Activated naive CD4-positive, alpha-beta T cell treated with anti-CD3 and anti-CD28 coated beads, Interleukin-2, amount 50 U/mL, for 24 hours (primary cell): ENCODE data around the gene CCDC127.

ENCODE experiments used
- H3K27ac Mint-ChIP-seq: one replicate; pipeline ENCODE4 v1.8.0; 2021; ENCODE audit warnings: mild to moderate bottlenecking, mixed read lengths
- H3K27me3 Mint-ChIP-seq: one replicate; pipeline ENCODE4 v1.8.0; 2021; ENCODE audit warnings: mixed read lengths
- H3K36me3 Mint-ChIP-seq: one replicate; pipeline ENCODE4 v1.8.0; 2021; ENCODE audit warnings: mixed read lengths
- H3K4me1 Mint-ChIP-seq: one replicate; pipeline ENCODE4 v1.8.0; 2021; ENCODE audit warnings: mixed read lengths
- H3K4me3 Mint-ChIP-seq: one replicate; pipeline ENCODE4 v1.8.0; 2021; ENCODE audit warnings: mild to moderate bottlenecking, mixed read lengths
- H3K9me3 Mint-ChIP-seq: one replicate; pipeline ENCODE4 v1.8.0; 2021; ENCODE audit warnings: mixed read lengths

Gene CCDC127

GRCh38 chr5:156411-157072 is 61.4 kb downstream of the CCDC127 start:
- H3K4me1 Mint-ChIP-seq, result no peaks in the 10 kb centered on the region
- no peaks in the 10 kb centered on the region for H3K36me3 Mint-ChIP-seq

GRCh38 chr5:155651-156410 is 62.1 kb downstream of the CCDC127 start:
- Mint-ChIP-seq H3K36me3 (no peaks in the 10 kb centered on the region), H3K27ac (no peak overlapping the region), H3K9me3 (no peaks in the 10 kb centered on the region), H3K4me3 (no peak overlapping the region), H3K4me1 (no peaks in the 10 kb centered on the region), H3K27me3 (peaks cover 5% of the 10 kb centered on the region)

More at GRCh38 chr5:156411-157072, 61.4 kb downstream of the CCDC127 start:
- peaks cover 7% of the 10 kb centered on the region for H3K27me3 Mint-ChIP-seq
- H3K4me3 Mint-ChIP-seq, result no peak overlapping the region
- H3K9me3 Mint-ChIP-seq, result no peaks in the 10 kb centered on the region
- no peak overlapping the region for H3K27ac Mint-ChIP-seq

DNA sequence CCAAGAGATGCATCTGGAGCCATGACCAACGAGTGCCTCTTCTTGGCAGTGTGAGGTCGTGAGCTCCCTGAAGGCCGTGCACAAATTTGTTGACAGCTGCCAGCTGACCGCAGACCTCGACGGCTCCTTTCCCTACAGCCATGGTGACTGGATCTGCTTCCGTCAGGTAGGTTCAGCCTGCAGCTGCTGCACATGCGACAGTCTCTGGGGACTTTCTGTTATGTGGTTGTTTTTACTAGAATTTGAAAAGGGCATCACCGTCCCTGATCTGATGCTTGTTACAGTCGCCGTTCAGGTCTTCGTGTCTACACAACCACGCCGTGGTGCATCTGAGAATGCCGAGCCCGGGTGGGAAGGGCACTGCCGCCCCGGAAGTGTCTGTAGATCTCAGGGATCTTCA is 63.1 kb downstream of the CCDC127 start:
- H3K27me3 Mint-ChIP-seq, result peaks cover 4% of the 10 kb centered on the region
- no peaks in the 10 kb centered on the region for H3K9me3 Mint-ChIP-seq
- H3K36me3 Mint-ChIP-seq, result no peaks in the 10 kb centered on the region
- no peak overlapping the region for H3K4me3 Mint-ChIP-seq
- no peaks in the 10 kb centered on the region for H3K4me1 Mint-ChIP-seq
- H3K27ac Mint-ChIP-seq, result no peak overlapping the region

GRCh38 chr5:154236-154635 is 63.7 kb downstream of the CCDC127 start:
- Mint-ChIP-seq H3K4me3 (no peak overlapping the region), H3K36me3 (no peaks in the 10 kb centered on the region), H3K27ac (no peak overlapping the region), H3K4me1 (no peaks in the 10 kb centered on the region), H3K9me3 (no peaks in the 10 kb centered on the region), H3K27me3 (peaks cover under 1% of the 10 kb centered on the region)

DNA sequence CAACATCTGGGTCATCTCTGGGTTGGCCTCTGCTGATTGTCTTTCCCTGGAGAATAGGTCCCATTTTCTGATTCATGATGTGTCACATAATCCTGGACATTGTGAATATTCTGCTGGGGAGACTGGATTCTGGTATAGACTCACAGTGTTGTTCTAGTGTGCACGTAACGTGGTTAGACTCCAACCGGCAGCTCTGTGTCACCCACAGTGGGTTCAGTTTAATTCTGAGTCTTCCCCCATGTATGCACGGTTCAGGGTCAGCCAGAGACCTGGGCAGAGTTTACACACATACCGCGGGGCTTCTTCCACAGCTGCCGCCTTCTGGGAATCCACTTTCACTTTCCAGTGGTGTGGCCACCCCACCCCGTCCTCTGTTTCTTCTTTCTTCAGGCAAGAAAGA is 64.7 kb downstream of the CCDC127 start:
- H3K27me3 Mint-ChIP-seq, result peaks cover 2% of the 10 kb centered on the region
- H3K27ac Mint-ChIP-seq, result no peak overlapping the region
- H3K36me3 Mint-ChIP-seq, result peaks cover 1% of the 10 kb centered on the region

GRCh38 chr5:152077-152476 is 65.9 kb downstream of the CCDC127 start:
- H3K9me3 Mint-ChIP-seq, result peaks cover 15% of the 10 kb centered on the region
- H3K27ac Mint-ChIP-seq, result no peak overlapping the region
- H3K36me3 Mint-ChIP-seq, result peaks cover 5% of the 10 kb centered on the region
- H3K4me3 Mint-ChIP-seq, result no peak overlapping the region
- peaks cover 4% of the 10 kb centered on the region for H3K27me3 Mint-ChIP-seq
- no peaks in the 10 kb centered on the region for H3K4me1 Mint-ChIP-seq

More for the DNA sequence above, 64.7 kb downstream of the CCDC127 start:
- H3K4me3 Mint-ChIP-seq, result no peak overlapping the region
- H3K4me1 Mint-ChIP-seq, result no peaks in the 10 kb centered on the region
- peaks cover 7% of the 10 kb centered on the region for H3K9me3 Mint-ChIP-seq

GRCh38 chr5:150746-151145 is 67.2 kb downstream of the CCDC127 start:
- Mint-ChIP-seq H3K27ac (no peak overlapping the region), H3K36me3 (peaks cover 5% of the 10 kb centered on the region), H3K4me1 (no peaks in the 10 kb centered on the region), H3K4me3 (no peak overlapping the region), H3K9me3 (peaks cover 15% of the 10 kb centered on the region), H3K27me3 (peaks cover 4% of the 10 kb centered on the region)

GRCh38 chr5:149745-150485 is 68.0 kb downstream of the CCDC127 start:
- Mint-ChIP-seq H3K27me3 (peaks cover 6% of the 10 kb centered on the region), H3K27ac (no peak overlapping the region), H3K4me3 (no peak overlapping the region), H3K9me3 (peaks cover 15% of the 10 kb centered on the region), H3K4me1 (no peaks in the 10 kb centered on the region), H3K36me3 (peaks cover 5% of the 10 kb centered on the region)

GRCh38 chr5:147751-148150 is 70.2 kb downstream of the CCDC127 start:
- Mint-ChIP-seq H3K9me3 (peaks cover 15% of the 10 kb centered on the region), H3K4me3 (no peak overlapping the region), H3K27me3 (peaks cover 8% of the 10 kb centered on the region), H3K4me1 (no peaks in the 10 kb centered on the region), H3K36me3 (peaks cover 5% of the 10 kb centered on the region), H3K27ac (no peak overlapping the region)
